GM12874 (cell line): Measurements from ENCODE around the gene MELK.

Experiments used
- CTCF ChIP-seq: IDR thresholded peaks from 2 replicates; pipeline ENCODE4 v1.5.1; 2011; ENCODE audit warnings: low read depth, mild to moderate bottlenecking, control low read depth, low read length, moderate library complexity; ENCODE audit not compliant: insufficient read depth

The MELK gene

DNA sequence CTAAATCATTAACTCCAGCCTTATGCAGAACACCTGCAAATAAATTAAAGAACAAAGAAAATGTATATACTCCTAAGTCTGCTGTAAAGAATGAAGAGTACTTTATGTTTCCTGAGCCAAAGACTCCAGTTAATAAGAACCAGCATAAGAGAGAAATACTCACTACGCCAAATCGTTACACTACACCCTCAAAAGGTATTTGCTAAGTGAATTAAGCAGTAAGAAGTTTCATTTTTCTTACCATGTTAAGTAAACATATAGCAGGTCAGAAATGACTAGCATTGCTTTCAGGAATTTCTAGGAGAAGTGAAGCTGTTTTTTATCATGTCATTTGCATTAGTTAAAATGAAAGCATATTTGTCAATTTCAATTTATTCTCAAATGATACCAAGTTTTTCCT, 92.7 kb downstream of the MELK start:
- no peak for TF ChIP-seq CTCF

DNA sequence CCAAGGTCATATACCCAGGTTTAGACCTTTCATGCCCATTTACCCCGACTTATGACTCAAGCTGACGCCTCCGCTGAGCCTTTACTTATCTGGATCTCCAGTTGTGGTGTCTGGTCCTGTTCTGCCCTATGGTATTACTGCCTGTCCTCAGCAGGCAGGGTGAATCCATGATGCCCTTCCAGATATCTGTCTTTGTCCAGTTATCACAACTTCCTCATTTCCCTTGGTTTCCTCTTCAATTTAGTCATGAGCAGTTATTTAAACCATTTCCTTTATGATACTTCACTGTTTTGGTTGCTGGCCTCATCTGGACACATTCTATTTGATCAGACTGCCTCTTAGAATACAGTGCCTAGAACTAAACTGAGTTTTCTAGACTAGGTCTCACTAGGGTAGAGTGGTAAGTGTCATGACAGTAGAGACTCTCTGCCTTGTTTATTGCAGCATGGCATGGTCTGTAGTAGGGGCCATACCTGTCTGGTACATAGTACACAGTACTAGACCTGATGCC, 93.3 kb downstream of the MELK start:
- TF ChIP-seq CTCF, result no peak

GRCh38 chr9:36671561-36671960, 98.9 kb downstream of the MELK start:
- TF ChIP-seq CTCF, result no peak

GRCh38 chr9:36676091-36676490, 103.4 kb downstream of the MELK start:
- TF ChIP-seq CTCF, result no peak

- TF ChIP-seq CTCF, result no peak
Measured at GRCh38 chr9:36676778-36677485, 104.2 kb downstream of the MELK start.

DNA sequence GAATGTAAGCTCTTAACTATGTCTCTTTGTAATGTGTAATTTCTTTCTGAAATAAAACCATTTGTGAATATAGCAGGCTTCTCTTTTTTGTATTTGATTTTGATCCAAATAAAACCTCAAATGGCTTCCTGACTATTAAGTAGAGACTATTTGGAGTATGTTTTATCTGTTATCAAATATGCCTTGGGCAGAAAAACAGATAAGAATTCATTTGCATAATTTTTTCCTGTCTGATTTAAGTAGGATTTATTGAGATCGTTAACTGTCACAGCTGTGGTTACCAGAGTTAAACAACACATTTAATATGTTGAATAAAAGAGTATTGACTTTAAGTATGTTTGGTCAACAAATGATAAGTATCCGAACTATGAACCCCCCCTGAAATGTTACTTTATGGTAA, 104.9 kb downstream of the MELK start:
- no peak for TF ChIP-seq CTCF

GRCh38 chr9:36679710-36680109, 107.0 kb downstream of the MELK start:
- TF ChIP-seq CTCF, result no peak
